Thoracic aorta (tissue), 2 donors: ENCODE results near the gene SPSB3. TPM values are rescaled to one million over a fixed set of nuclear protein-coding genes. Genes with fewer than 3 reads are reported as not detected.

Source experiments
- ATAC-seq: fragments of 150-250 bp; one replicate; pipeline ENCODE4 v1.8.0; 2017; ENCODE audit warnings: low read depth; ENCODE audit not compliant: insufficient number of reproducible peaks, low FRiP score
- DNase-seq: peaks from one replicate; pipeline ENCODE4 v3.0.0-alpha.2; 2020; ENCODE audit warnings: low spot score
- H3K27ac ChIP-seq, 2 donors: fragments of 200-600 bp; sonication (generic); 1 replicate in 1 of 2; 2 replicates in 1 of 2; pipeline ENCODE4 v1.5.1; 2016; ENCODE audit warnings: mild to moderate bottlenecking in 2 of 2, moderate library complexity in 2 of 2
- H3K27me3 ChIP-seq: fragments of 200-600 bp; sonication (generic); replicated peaks from 2 replicates; pipeline ENCODE4 v1.6.0; 2016; ENCODE audit warnings: mild to moderate bottlenecking; ENCODE audit not compliant: insufficient read depth
- H3K36me3 ChIP-seq: fragments of 200-600 bp; sonication (generic); one replicate; pipeline ENCODE4 v1.5.1; 2016
- H3K4me1 ChIP-seq, 2 donors: fragments of 200-600 bp; sonication (generic); 1 replicate in 1 of 2; 2 replicates in 1 of 2; pipeline versions ENCODE4 v1.5.1 to v1.6.0; 2016; ENCODE audit warnings: low read depth in 2 of 2, mild to moderate bottlenecking in 1 of 2; ENCODE audit not compliant: control insufficient read depth in 1 of 2
- H3K4me3 ChIP-seq: fragments of 200-600 bp; sonication (generic); 2 replicates; pipeline ENCODE4 v1.5.1; 2016; ENCODE audit warnings: mild to moderate bottlenecking
- H3K9me3 ChIP-seq: fragments of 200-600 bp; sonication (generic); 2 replicates; pipeline ENCODE4 v1.5.1; 2016
- CTCF ChIP-seq: fragments of 200-600 bp; sonication (generic); IDR thresholded peaks from one replicate; pipeline ENCODE4 v1.5.1; 2019; ENCODE audit warnings: antibody characterized with exemption
- total RNA-seq, 2 donors: library from RNA; depleted of rRNA; stranded (reverse); fragments of >200 nt; gene quantifications; one replicate each; pipeline versions ENCODE4 v1.1.0 to v1.2.3, GENCODE V29; 2016

The SPSB3 gene
- total RNA-seq, 2 donors from 2014 or later, result 60.9 to 79.3 TPM

- no peak for TF ChIP-seq CTCF
- H3K27ac ChIP-seq, result peak within 1 kb of the TSS; percentile 84 to 92
- H3K36me3 ChIP-seq, result peaks cover 22% of the 10 kb centered on the region
Observed at GRCh38 chr16:1771188-1771863, 11.0 kb downstream of the SPSB3 start, which contains the start of gene NME3. Gene NME3 (minus strand): TSS chr16:1771543. CDS start chr16:1771534, 9 bp downstream.

GRCh38 chr16:1770328-1771187, 11.8 kb downstream of the SPSB3 start:
- Histone ChIP-seq H3K4me3 (peak overlapping the region; percentile 95), H3K27ac (peak overlapping the region; percentile 84 to 92), H3K9me3 (no peaks in the 10 kb centered on the region), H3K27me3 (no peaks in the 10 kb centered on the region), H3K4me1 (peaks cover 15 to 41% of the 10 kb centered on the region in 2 donors), H3K36me3 (peaks cover 24% of the 10 kb centered on the region)
- TF ChIP-seq CTCF, result no peak
- ATAC-seq (peak; percentile 6), DNase-seq (no peak)

More at GRCh38 chr16:1771188-1771863, 11.0 kb downstream of the SPSB3 start, which contains the start of gene NME3:
- Histone ChIP-seq H3K27me3 (no peaks in the 10 kb centered on the region), H3K9me3 (no peaks in the 10 kb centered on the region), H3K4me3 (peak within 1 kb of the TSS; percentile 95), H3K4me1 (peaks cover 15 to 41% of the 10 kb centered on the region in 2 donors)
- no peak for ATAC-seq
- no peak for DNase-seq

- peaks cover 14 to 35% of the 10 kb centered on the region in 2 donors for H3K4me1 ChIP-seq
- H3K36me3 ChIP-seq, result peaks cover 32% of the 10 kb centered on the region
- no peak for DNase-seq
- no peak for TF ChIP-seq CTCF
- H3K27me3 ChIP-seq, result no peaks in the 10 kb centered on the region
- H3K9me3 ChIP-seq, result no peaks in the 10 kb centered on the region
- H3K4me3 ChIP-seq, result peak overlapping the region; percentile 95
- H3K27ac ChIP-seq, result peak overlapping the region; percentile 84 to 92
- ATAC-seq, result peak; percentile 4
Observed at GRCh38 chr16:1769402-1770300, 12.7 kb downstream of the SPSB3 start.

GRCh38 chr16:1768767-1769401, 13.5 kb downstream of the SPSB3 start:
- DNase-seq (no peak), ATAC-seq (no peak)
- H3K27me3 ChIP-seq, result no peaks in the 10 kb centered on the region
- no peaks in the 10 kb centered on the region for H3K9me3 ChIP-seq
- peaks cover 39% of the 10 kb centered on the region for H3K36me3 ChIP-seq
- H3K4me1 ChIP-seq, result peaks cover 6 to 28% of the 10 kb centered on the region in 2 donors
- no peak overlapping the region for H3K4me3 ChIP-seq
- H3K27ac ChIP-seq, result no peak overlapping the region
- TF ChIP-seq CTCF, result no peak
